Activated CD8-positive, alpha-beta T cell treated with anti-CD3 and anti-CD28 coated beads for 36 hours (primary cell): ENCODE data around the gene PIF1. TPM values are rescaled to one million over a fixed set of nuclear protein-coding genes. Genes with fewer than 3 reads are reported as not detected.

ENCODE experiments used
- ATAC-seq: fragments of 200-7000 bp; cut with Tn5 transposase; one replicate; pipeline ENCODE4 v1.10.0; 2021; ENCODE audit warnings: mild to moderate bottlenecking, moderate library complexity
- CTCF ChIA-PET: fragments of 350-600 bp; sonication (Branson Sonifier 250); formaldehyde crosslinking; loops from one replicate; lab custom pipeline; 2021; ENCODE audit warnings: antibody characterized with exemption; lab: Charles Lee
- POLR2A ChIA-PET: fragments of 350-600 bp; sonication (Branson Sonifier 250); formaldehyde crosslinking; loops from one replicate; lab custom pipeline; 2021; ENCODE audit warnings: antibody characterized with exemption; lab: Charles Lee
- DNase-seq: peaks from one replicate; pipeline ENCODE4 v3.0.0-alpha.2; 2020
- H3K27ac Mint-ChIP-seq: one replicate; pipeline ENCODE4 v1.8.0; 2021; ENCODE audit warnings: mild to moderate bottlenecking, mixed read lengths
- H3K27me3 Mint-ChIP-seq: one replicate; pipeline ENCODE4 v1.8.0; 2021; ENCODE audit warnings: mixed read lengths
- H3K36me3 Mint-ChIP-seq: one replicate; pipeline ENCODE4 v1.8.0; 2021; ENCODE audit warnings: low read depth, mixed read lengths
- H3K4me1 Mint-ChIP-seq: one replicate; pipeline ENCODE4 v1.8.0; 2021; ENCODE audit warnings: low read depth, mixed read lengths
- H3K4me3 Mint-ChIP-seq: one replicate; pipeline ENCODE4 v1.8.0; 2021; ENCODE audit warnings: mild to moderate bottlenecking, moderate library complexity, mixed read lengths
- H3K9me3 Mint-ChIP-seq: one replicate; pipeline ENCODE4 v1.8.0; 2021; ENCODE audit warnings: mixed read lengths
- CTCF ChIP-seq: fragments of 200-600 bp; IDR thresholded peaks from one replicate; pipeline ENCODE4 v1.8.0; 2022; ENCODE audit warnings: antibody characterized with exemption, mild to moderate bottlenecking
- intact Hi-C: fragments of 100-400 bp; cut with micrococcal nuclease; formaldehyde crosslinking; loops from one replicate; pipeline ENCODE4 v1.10.0; 2022
- total RNA-seq, 2 experiments: library from RNA; stranded (reverse); gene quantifications; one replicate each; pipeline ENCODE4 v1.2.3, GENCODE V29; 2021

Gene PIF1
- total RNA-seq, 2 experiments from 2014 or later, result 50.0 TPM

DNA sequence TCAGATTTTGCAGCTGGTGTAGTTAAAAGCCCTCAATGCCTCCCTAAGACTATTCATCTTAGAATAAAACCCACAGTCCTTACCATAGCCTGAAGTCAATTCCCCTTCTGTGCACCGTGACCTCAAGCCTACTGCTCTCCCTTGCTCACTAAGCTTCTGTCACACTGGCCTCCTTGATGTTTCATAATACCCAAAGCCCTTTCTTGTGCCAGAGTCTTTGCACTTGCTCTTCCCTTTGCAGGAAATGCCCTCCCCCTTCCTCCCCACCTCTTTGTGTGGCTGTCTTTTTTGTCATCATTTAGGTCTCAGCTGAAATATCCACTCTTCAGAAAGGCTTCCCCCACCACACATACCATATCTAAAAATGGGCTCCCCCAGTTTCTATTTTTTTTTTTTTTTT, 12.1 kb upstream of the PIF1 start:
- Mint-ChIP-seq H3K27me3 (no peaks in the 10 kb centered on the region), H3K36me3 (peaks cover 4% of the 10 kb centered on the region), H3K4me3 (peak overlapping the region; percentile 29), H3K27ac (peak overlapping the region; percentile 76), H3K4me1 (peaks cover 48% of the 10 kb centered on the region), H3K9me3 (peaks cover 2% of the 10 kb centered on the region)
- no peak for TF ChIP-seq CTCF
- DNase-seq, result peak; percentile 52
- CTCF ChIA-PET, result interaction anchor here (1.3 to 7.2 kb wide), 3 partner anchors 28 to 110 kb away, joined by 3 to 70 read pairs (median 7); no protein-coding TSS in a partner anchor
- intact Hi-C loops, result no loop called here
- ATAC-seq, result peak; percentile 2
- POLR2A ChIA-PET, result interaction anchor here (0.7 to 1.5 kb wide), 7 partner anchors 15 to 336 kb away, joined by 3 to 8 read pairs (median 3); partner anchors contain the start of gene SPG21

DNA sequence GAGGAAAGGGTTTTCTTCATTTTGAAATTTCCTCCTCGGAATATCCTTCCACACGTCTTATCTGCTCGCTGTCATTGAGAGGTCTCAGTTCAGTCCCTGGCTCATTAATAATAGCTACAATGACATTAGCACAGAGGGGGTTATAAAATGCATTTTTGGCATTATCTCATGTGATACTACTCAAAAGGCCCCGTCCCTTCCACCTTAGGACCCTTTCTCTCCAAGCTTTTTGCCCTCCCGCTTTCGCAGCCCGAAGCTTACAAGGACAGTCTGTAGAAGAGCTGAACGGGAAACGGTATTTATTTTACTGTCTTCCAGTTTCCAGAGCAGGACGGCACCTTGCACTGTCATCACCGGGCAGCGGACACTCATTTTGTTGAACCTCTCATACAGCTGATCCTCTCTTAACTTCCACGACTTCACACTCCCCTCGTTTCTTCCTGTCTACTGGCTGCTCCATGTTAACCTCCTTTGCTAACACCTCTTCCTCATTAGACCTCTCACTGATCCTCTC, 10.6 kb upstream of the PIF1 start:
- Mint-ChIP-seq H3K4me1 (peaks cover 45% of the 10 kb centered on the region), H3K27ac (peak overlapping the region; percentile 63), H3K27me3 (no peaks in the 10 kb centered on the region), H3K4me3 (peak overlapping the region; percentile 45), H3K9me3 (peaks cover 2% of the 10 kb centered on the region), H3K36me3 (peaks cover 2% of the 10 kb centered on the region)
- DNase-seq (no peak), ATAC-seq (peak; percentile 7)
- peak; percentile 55 for TF ChIP-seq CTCF
- intact Hi-C loops, result no loop called here
- CTCF ChIA-PET, result interaction anchor here (0.9 to 7.2 kb wide), 17 partner anchors 8 to 108 kb away, joined by 3 to 70 read pairs (median 5); partner anchors contain the start of gene PIF1
- POLR2A ChIA-PET, result interaction anchor here (1.0 to 1.6 kb wide), 2 partner anchors 10 to 58 kb away, joined by 4 to 5 read pairs; partner anchors contain the start of gene PIF1

- peaks cover 31% of the 10 kb centered on the region for H3K4me1 Mint-ChIP-seq
- POLR2A ChIA-PET, result no interaction called here
- H3K36me3 Mint-ChIP-seq, result peaks cover 2% of the 10 kb centered on the region
- intact Hi-C loops, result no loop called here
- no peak overlapping the region for H3K4me3 Mint-ChIP-seq
- peaks cover 2% of the 10 kb centered on the region for H3K9me3 Mint-ChIP-seq
- H3K27me3 Mint-ChIP-seq, result no peaks in the 10 kb centered on the region
- ATAC-seq, result no peak
- CTCF ChIA-PET, result interaction anchor here (2.7 kb wide), 1 partner anchor 71 kb away, joined by 12 read pairs; no protein-coding TSS in a partner anchor
- TF ChIP-seq CTCF, result no peak
- no peak overlapping the region for H3K27ac Mint-ChIP-seq
- no peak for DNase-seq
These were observed 8.2 kb upstream of the PIF1 start for GRCh38 chr15:64833690-64834089.

- ChIA-PET CTCF (interaction anchor here (2.5 kb wide), 1 partner anchor 20 kb away, joined by 5 read pairs; no protein-coding TSS in a partner anchor), POLR2A (interaction anchor here (2.2 kb wide), 1 partner anchor 12 kb away, joined by 4 read pairs; no protein-coding TSS in a partner anchor)
- no peak for DNase-seq
These were observed 3.5 kb upstream of the PIF1 start for GRCh38 chr15:64828985-64829384.

More at GRCh38 chr15:64828985-64829384, 3.5 kb upstream of the PIF1 start:
- Mint-ChIP-seq H3K27ac (no peak overlapping the region), H3K4me1 (peaks cover 8% of the 10 kb centered on the region), H3K36me3 (no peaks in the 10 kb centered on the region), H3K27me3 (peaks cover 3% of the 10 kb centered on the region), H3K4me3 (no peak overlapping the region), H3K9me3 (no peaks in the 10 kb centered on the region)
- ATAC-seq, result no peak
- intact Hi-C loops, result loop anchor here (5.0 kb wide), 1 partner anchor 63 kb away; no protein-coding TSS in a partner anchor
- no peak for TF ChIP-seq CTCF
